GM18951 (cell line): Measurements from ENCODE around the gene SLC1A4.

ENCODE experiments used
- POLR2A ChIP-seq: IDR thresholded peaks from 4 replicates; pipeline ENCODE4 v1.6.1; 2011; ENCODE audit warnings: mild to moderate bottlenecking; ENCODE audit not compliant: insufficient read length, insufficient read depth; ENCODE audit errors: extremely low read depth
- in situ Hi-C: fragments of 300-500 bp; cut with MboI; formaldehyde crosslinking; loops from one replicate; pipeline ENCODE4 v1.12.0; 2022; ENCODE audit warnings: low sequenced_read_pairs, mixed read lengths, inconsistent platforms; ENCODE audit not compliant: unreplicated experiment

The SLC1A4 gene

GRCh38 chr2:65032019-65032975 is 43.1 kb downstream of the SLC1A4 start:
- in situ Hi-C loops = loop anchor here (25.0 kb wide), 2 partner anchors 395 to 695 kb away; no protein-coding TSS in a partner anchor
- no peak for TF ChIP-seq POLR2A

GRCh38 chr2:65033178-65033577 is 44.0 kb downstream of the SLC1A4 start:
- in situ Hi-C loops = loop anchor here (25.0 kb wide), 2 partner anchors 396 to 696 kb away; no protein-coding TSS in a partner anchor
- no peak for TF ChIP-seq POLR2A

GRCh38 chr2:65033667-65034066 is 44.5 kb downstream of the SLC1A4 start:
- in situ Hi-C loops = loop anchor here (25.0 kb wide), 2 partner anchors 396 to 696 kb away; no protein-coding TSS in a partner anchor

DNA sequence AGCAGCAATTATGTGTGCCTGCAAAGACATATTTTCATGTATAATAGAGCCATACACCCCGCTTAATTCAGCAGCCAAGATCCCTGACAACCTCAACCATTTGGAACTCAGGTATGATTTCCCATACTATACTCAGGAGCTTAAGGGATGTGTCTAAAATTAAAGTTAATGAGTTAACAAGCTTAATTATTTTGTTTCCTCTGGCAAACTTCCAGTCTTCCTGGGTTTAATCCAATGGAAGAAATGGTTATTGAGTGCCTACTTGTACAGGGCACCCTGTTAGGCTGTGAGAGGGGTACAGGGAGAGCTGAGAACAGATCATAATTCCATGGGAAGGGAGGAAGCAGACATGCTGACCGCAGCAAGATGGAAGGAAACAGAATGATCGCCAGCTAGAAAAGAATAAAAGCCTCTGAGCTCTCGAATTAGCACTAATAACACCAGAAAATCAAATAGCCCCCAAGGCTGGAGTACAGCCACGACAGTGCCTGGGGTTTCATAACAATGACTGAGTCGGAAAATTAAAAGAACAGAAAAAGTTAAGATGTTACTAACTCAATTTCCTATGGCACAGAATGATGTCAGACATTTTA is 46.2 kb downstream of the SLC1A4 start:
- no peak for TF ChIP-seq POLR2A
- in situ Hi-C loops = loop anchor here (5.0 to 25.0 kb wide), 3 partner anchors 118 to 698 kb away; no protein-coding TSS in a partner anchor

DNA sequence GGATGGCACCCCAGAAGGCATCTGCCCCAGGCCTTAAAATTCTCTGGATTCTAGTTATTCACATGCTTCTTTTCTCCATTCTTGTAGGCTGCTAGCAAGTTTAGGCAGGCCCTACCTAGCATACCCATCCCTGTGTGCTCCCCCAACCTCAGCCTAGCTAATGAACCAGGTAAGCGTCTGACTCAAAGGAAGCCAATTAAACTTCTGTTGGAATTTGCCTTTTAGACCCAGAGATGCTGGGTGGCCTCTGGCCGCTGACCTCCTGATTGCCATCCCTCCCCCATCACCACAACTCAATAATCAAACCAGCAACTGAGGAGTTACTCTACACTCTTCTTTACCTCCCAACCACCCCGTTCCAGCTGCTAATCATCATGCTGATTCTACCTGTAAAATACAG is 48.0 kb downstream of the SLC1A4 start:
- TF ChIP-seq POLR2A = no peak
- in situ Hi-C loops = loop anchor here (5.0 to 25.0 kb wide), 3 partner anchors 120 to 700 kb away; no protein-coding TSS in a partner anchor

GRCh38 chr2:65039640-65040039 is 50.4 kb downstream of the SLC1A4 start:
- TF ChIP-seq POLR2A = no peak
- in situ Hi-C loops = loop anchor here (5.0 to 25.0 kb wide), 3 partner anchors 122 to 702 kb away; no protein-coding TSS in a partner anchor

GRCh38 chr2:65040400-65041261 is 51.4 kb downstream of the SLC1A4 start:
- in situ Hi-C loops = loop anchor here (25.0 kb wide), 2 partner anchors 403 to 703 kb away; no protein-coding TSS in a partner anchor
- no peak for TF ChIP-seq POLR2A

- in situ Hi-C loops = loop anchor here (25.0 kb wide), 2 partner anchors 406 to 706 kb away; no protein-coding TSS in a partner anchor
- TF ChIP-seq POLR2A = no peak
Observed at GRCh38 chr2:65043001-65043400, 53.8 kb downstream of the SLC1A4 start.

- no peak for TF ChIP-seq POLR2A
- in situ Hi-C loops = loop anchor here (25.0 kb wide), 2 partner anchors 407 to 707 kb away; no protein-coding TSS in a partner anchor
Observed at GRCh38 chr2:65044097-65044735, 55.0 kb downstream of the SLC1A4 start.

GRCh38 chr2:65045651-65046050 is 56.5 kb downstream of the SLC1A4 start:
- no peak for TF ChIP-seq POLR2A
- in situ Hi-C loops = loop anchor here (25.0 kb wide), 2 partner anchors 408 to 708 kb away; no protein-coding TSS in a partner anchor

DNA sequence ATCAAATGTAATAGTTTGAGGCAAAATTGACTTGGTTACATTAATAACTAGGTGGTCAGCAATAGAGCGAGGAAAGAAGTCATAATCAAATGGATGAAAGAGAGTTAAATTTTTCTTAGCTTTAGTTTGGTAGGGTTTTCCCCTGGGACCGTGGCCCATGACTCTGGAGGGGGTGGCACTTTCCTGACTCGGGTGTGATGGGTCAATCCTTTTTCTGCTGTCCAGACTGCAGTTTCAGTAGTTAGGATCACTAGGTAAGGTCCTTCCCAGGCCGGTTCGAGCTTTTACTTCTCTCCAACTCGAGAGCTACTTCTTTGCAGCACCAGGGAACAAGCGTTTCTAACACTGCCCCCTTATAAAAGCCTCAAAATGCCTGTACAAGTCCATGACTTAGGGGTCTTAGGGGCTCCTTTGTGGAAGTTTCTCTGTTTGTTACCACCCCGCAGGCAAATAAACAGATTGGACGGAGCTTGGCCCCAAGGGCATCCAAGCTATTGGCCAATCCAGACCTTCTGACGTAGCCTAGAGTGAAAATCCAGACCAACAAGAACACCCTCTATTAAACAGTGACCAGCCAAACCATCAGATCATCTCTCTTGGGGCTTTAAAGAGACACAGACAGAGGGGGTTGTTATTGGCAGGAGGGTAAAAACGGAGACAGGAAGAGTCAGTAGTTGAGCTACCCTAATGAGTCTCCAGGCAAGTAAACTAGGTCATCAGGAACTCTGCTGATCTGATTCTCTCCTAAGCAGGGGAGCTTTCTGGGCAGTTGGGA is 57.6 kb downstream of the SLC1A4 start:
- TF ChIP-seq POLR2A = no peak
- in situ Hi-C loops = loop anchor here (25.0 kb wide), 2 partner anchors 410 to 710 kb away; no protein-coding TSS in a partner anchor

GRCh38 chr2:65049010-65049639 is 59.9 kb downstream of the SLC1A4 start:
- in situ Hi-C loops = loop anchor here (25.0 kb wide), 2 partner anchors 412 to 712 kb away; no protein-coding TSS in a partner anchor
- TF ChIP-seq POLR2A = no peak
